Measurements from ENCODE around the gene UNC13C.

The UNC13C gene

DNA sequence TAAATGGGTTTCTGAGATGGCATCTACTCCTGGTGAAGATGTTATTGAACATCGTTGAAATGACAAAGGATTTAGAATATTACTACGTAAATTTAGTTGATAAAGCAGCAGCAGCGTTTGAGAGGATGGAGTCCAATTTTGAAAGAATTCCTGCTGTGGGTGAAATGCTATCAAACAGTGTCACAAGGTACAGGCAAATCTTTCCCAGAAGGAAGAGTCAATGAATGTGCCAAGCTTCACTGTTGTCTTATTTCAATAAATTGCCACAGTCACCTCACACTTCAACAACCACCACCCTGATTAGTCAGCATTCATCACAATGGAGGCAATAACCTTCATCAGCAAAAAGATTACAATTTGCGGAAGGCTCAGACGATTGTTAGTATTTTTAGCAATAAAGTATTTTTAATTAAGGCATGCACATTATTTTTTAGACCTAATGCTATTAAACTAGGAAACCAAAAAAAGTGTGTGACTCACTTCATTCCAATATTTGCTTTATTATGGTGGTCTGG is 142.8 kb downstream of the UNC13C start:
- DNase-seq, result no peak

DNA sequence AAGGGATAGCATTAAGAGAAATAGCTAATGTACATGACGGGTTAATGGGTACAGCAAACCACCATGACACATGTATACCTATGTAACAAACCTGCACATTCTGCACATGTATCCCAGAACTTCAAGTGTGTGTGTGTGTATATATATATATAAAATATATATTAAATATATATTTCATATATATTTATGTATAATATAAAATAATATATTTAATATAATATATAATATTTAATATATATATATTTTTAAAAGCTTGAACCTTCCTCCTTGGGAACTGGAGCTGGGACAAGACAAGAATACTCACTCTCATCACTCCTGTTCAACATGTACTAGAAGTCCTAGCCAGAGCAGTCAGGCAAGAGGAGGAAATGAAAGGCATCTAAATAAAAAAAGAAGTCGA is 149.3 kb downstream of the UNC13C start:
- DNase-seq, result no peak

DNA sequence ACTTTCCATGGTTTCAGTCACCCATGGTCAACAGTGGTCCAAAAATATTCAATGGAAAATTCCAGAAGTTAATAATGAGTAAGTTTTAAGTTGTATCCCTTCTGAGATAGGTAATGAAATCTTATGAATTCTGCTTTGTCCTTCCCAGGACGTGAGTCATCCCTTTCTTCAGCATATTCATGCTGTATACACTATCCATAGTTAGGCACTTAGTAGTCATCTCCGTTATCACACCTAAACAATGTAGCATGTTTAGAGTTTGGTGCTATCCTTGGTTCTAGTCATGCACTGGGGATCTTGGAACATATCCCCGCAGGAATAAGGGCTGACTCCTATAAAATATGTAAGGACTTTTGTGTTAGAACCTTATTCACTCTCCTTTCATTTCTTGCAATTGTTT is 153.2 kb downstream of the UNC13C start:
- DNase-seq, result no peak

DNA sequence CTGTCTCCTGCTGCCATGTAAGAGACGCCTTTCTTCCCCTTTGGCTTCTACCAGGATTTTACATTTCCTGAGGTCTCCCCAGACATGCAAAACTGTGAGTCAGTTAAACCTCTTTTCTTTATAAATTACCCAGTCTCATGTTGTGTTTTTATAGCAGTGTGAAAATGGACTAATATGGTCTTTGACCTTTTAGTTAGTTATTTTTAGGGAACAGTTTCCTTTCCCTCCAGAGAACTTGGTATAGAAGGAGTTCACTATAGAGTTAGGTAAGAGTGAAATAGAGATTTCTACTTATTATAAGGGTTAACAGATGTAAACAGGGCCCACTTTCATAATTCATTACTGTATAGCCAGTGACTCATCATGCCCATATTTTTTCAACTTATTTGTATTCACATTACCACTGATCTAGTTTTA is 170.9 kb downstream of the UNC13C start:
- no peak for DNase-seq

DNA sequence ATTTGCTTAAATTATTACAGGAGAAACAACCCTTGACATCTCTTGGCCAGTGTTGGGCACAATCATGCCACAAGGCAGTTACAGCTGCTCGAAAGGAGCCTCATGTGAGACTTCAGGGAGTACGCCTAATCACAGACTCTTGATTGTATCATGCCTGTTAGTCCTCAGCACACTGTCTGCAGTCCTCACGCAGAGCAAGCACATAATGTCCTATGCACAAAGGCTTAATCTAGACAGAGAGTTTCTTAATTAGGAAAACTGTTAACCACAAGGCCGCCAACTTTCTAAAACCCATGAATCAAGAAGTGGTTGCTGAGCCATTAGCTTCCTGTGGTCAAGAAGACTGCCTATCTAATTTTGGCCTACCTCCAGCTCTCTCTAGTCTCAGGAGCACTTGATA is 172.0 kb downstream of the UNC13C start:
- no peak for DNase-seq

DNA sequence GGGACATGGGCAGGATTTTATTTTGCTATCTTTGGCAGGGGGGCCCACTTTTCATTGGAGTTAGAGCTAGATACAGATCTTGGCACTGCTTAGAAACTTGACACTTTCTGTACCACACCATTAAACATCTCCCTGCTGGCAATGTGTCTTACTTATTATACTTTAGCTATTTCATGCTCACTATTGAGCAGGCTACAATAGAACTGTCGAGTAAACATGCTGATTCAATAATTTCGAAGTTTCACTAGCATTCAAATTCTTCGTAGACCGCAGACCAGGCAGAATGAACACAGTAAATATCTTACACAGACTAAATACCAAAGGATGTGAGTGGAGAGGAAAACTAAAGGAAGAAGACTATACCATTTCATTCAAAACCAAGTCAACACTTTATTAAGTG is 180.8 kb downstream of the UNC13C start:
- no peak for DNase-seq

DNA sequence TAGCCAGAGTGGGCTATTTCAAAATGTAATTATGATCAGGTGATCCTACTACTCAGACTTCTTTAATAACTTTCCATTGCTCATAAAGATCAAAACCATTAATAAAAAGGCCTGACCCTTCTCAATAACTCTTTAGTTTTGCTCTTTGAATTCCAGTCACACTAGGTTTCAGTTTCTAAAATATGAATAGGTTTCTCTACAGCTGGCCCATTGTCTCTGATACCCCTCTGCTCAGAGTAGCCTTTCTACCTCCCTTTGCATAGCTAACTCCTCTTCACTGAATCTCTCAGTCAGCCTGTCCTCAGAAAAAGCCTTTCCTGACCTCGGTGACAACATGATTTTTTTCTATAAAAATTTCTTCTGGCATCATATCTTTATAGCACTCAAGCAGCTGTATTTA is 209.1 kb downstream of the UNC13C start:
- DNase-seq, result no peak

DNA sequence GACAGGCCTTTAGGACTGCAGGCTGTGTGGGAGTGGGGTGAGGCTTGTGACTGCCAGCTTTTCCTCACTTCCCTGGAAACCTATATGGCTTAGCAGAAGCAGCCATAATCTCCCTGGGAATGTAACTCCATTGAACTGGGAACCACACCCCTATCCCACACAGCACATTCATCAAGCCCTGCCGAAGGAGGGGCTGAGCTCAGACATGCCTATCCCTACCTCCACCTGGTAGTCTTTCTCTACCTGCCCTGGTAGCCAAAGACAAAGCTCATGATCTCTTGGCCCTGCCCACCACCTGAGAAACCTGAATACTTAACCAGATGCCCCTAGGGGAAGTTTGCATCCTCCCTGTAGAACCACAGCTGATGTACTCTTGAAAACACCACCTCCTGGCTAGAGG is 219.8 kb downstream of the UNC13C start:
- DNase-seq, result no peak

DNA sequence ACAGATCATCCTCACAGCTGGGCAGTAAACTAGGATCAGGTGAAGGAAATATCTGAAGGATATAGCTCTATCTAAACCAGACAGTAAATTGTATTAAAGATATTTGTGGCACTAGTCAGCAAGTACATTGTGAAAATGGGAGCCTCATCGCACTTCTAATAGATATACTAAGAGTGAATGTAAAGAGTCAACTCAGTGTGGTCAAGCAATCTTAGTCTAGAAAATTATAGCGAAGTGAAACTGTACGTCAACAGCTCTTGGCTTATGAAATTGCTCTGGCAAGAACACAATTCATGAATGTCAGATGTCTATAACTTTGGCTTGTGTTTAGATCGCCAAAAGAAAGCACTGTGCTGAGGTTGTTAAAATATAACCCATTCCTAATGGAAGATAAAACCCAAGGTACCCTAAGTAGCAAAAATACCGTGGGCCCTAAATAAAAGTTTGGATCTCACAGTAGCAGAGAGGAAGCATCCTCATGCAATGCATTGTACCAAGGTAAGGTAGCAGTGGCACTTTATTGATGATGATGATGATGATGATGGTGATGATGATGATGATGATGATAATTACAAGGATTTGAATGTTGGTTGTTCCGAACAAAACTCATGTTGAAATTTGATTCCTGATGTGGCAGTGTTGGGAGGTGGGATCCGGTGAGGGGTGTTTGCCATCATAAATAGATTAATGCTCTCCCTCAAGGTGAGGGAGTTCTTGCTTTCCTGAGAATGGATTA is 228.5 kb downstream of the UNC13C start:
- DNase-seq, result no peak

DNA sequence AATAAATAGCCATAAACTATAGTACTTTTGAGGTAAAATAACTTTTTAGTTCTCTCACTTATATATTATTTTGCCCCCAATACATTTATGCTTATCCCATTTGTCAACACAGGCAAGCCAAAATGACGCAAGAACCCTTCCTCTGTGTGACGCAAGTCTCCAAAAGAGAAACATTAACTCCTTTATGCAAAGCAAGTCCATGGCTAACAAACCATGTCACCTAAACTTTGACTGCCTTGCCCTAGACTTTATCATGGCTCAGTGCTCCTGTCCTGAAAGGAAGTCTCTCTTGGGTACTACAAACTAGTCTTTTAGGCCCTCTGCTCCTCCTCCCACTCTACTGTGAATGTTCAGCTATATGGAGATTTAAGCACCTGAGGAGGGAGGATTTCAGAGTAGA is 230.5 kb downstream of the UNC13C start:
- DNase-seq, result no peak

DNA sequence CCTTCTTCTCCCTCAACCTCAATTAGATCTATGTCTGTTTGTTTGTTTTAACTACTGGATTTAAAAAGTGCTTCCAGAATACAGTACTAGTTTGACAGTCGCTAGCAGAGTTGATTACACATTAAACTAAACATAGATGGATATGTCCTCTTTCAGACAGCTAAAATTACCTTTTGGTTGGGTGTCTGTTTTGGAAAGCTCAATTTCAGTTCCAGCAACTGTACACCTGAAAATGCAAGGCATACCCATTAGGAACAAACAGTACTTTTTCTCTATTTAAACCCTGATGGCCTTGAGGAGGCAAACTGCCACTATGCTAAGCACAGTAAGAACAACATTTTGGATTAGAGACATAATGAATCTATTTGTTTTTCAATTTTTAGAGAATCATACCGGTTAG is 234.4 kb downstream of the UNC13C start:
- no peak for DNase-seq

DNA sequence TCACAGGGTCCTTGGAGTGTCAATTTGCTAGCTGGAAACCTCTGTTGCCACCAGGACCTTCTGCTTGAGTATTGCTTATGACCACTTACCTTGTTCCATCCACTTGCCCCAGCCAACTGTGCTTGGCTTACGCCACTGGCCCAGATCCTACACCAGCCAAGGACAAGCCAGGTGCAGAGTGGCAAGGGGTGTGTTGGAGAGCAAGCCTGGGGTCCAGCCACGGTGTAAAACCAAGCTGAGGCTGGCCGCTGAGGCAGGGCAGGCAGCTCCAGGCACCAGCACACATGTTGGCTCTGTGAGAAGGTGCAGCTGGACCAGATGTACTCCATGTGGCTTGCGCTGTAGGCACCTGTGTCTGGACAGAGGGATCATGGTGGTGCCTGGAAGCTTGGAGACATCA is 248.2 kb downstream of the UNC13C start:
- DNase-seq, result no peak

DNA sequence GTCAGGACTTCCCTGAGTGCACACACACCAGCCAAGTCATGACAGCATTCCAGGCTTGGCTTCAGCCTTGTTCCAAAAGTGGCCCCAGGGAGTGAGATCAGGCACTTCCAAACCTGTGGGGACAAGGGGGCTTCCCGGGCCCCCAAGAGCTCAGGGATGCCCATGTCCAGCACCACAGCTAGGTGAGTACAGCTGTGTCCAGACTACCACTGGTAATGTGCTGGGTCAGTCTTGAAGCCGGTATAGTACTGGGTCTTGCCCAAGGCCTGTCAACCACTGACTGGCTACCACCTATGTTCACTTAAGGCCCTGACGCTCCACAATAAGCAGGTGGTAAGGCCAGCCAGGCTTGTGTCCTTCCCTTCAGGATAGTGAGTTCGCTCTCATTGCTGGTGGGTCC is 249.3 kb downstream of the UNC13C start:
- no peak for DNase-seq

DNA sequence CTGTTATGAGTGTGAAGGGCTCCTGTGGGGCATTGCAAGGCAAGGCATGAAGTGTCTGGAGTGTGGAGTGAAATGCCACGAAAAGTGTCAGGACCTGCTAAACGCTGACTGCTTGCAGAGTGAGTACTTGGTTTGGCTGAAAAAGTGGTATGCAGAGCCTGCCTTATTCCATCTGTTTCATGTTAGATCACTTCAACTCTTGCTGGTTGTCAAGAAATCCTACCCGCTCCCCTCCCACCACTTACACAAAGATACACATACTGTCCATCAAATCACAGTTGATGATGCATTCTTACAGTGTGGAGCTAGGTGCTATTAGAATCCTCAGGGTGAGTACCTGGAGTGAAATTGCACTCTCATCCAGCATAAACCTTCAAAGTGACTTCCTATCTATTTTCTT is 272.1 kb downstream of the UNC13C start:
- no peak for DNase-seq

DNA sequence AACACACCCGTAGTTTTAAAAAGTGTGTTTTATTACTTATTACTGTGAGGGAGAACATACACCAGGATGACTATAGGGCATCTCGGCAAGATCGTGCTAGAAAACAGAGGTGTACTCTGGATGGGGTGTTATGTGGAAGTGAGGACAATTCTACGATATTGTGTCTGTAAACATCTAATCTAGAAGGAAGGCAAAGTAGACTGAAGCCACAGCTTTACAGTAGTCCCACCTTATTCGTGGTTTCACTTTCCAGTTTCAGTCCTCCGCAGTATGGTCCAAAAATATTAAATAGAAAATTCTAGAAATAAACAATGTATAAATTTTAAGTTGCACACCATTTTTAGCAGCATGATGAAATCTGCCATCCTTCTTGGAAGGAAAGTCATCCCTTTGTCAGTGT is 277.9 kb downstream of the UNC13C start:
- no peak for DNase-seq

DNA sequence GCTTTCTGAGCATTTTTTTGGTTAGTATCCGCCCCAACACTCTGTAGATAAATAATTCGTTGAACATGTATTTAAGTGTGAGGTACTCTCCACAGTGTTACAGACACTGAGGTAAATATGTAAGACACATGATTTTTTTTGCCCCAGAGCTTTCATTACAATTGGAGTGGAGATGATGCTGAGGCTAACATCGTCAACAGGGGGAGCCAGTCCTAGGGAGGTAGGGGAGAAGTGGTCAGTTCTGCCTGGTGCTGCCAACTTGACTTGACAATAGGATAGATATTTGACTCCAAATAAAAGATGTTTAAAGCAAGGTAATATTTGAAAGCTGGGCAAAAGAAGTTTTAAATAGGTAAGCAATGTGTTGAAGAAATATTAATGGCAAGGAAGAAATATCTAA is 295.7 kb downstream of the UNC13C start:
- DNase-seq, result no peak

DNA sequence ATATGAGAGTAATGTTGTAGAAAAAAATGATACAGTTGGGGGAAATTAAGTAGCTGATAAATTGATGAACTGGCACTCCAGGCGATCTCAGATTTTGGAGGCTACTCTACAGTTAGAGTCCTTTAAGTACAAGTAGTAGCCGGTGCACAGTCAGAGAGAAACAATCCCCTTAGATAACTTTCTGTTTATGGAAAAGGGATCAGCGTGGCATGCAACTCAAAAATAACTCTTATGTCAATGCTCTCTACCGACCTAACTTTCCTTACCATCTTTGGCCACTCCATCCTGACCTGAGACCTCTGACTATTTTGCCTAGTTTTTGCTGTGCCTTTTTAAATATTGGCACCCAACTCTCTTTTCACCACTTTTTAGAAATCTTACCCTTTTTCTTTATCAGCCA is 299.6 kb downstream of the UNC13C start:
- no peak for DNase-seq

DNA sequence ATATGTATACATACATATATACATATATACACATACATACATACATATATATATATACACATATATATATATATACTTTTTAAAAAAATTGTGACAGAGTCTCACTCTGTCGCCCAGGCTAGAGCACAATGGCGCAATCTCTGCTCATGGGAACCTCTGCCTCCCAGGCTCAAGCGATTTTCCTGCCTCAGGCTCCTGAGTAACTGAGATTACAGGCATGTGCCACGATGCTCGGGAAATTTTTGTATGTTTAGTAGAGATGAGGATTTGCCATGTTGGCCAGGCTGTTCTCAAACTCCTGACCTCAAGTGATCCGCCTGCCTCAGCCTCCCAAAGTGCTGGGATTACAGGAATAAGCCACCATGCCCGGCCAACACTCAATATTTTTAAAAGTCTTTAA is 302.5 kb downstream of the UNC13C start:
- no peak for DNase-seq

DNA sequence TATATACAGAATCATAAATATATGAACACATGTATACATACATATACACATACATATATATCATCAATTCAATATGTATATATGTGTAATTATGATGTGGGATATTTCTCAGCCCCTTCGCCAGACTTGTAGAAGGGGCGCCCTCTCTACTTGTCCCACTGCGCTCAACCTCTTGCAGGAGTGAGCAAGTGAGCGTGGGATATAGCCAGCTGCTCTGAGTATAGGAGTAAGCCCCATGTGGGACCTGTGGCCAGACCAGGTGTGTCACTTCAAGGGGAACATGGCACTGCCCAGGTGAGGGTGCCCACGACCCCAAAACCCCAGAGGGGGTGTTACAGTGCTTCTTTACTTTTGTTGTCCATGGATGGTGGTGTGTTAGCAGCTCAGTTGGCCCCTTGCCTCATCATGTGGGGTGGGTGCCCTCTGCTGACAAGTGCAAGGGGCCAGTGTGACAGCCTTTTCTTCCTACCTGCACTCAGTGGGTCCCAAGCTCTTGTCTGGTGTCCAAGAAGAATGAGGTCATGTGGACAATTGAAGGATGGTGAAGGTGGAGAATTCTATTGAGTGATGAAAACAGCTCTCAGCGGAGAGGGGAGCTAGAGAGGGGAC is 304.1 kb downstream of the UNC13C start:
- DNase-seq, result no peak

DNA sequence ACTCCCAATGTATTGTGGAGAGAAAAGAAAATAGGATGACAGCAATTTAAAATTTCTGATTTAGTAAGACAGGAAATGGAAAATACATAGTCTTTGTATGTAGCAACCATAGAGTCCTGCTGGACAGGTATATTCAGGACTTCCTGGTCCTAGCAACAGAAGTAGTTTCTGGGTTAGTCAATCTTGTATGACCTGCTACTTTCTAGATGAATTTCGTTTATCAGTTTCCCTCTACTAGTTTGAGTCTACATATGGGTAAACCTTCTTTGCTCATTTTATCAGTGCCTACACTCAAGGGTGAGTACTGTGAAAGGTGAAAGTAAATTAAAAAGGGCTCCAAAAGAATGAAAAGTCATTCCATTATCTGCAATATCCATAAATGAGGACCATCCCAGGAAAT is 309.8 kb downstream of the UNC13C start:
- DNase-seq, result no peak

DNA sequence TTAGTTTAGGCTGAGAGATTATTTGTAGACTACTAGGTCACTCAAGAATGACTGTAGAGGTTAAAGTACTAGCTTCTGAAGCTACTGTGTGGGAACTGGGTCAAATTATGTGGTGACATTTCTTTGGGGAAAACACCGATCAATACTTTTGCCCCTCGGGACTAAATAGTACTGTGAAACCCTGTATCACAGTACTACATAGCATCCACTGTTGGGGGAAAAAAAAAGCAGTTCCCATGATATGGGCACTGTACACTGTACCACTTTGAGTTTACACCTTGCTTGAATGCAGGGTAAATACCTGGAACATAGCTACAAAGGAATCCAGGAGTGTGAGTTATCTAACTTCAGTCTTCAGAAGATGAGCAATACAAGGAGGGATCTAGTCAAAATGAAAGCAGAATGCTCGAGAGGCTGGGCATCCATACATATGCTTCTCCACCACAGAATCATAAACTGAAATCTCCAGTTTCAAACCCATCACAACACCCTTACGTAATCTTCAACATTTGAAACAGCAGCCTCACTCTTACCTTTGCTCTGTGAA is 311.4 kb downstream of the UNC13C start:
- DNase-seq, result no peak

DNA sequence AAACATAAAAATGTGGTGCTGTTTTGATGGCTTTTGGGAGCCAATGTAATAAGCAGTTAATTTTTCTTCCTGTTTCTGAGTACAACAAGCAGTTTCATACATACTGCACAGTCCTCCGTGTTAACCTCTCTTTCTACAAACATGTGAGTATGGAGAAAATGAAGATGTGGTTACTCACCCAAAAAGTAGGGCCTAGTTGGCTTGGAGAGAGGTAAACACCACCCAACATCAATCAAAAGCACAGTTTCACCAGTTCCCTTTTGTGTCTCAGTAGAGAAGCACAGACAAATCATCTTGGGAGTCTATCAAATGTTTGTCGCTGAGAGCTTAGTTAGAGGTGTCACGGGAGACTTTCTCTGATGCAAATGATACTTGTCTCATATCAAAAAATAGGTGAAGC is 320.2 kb downstream of the UNC13C start:
- DNase-seq, result no peak

DNA sequence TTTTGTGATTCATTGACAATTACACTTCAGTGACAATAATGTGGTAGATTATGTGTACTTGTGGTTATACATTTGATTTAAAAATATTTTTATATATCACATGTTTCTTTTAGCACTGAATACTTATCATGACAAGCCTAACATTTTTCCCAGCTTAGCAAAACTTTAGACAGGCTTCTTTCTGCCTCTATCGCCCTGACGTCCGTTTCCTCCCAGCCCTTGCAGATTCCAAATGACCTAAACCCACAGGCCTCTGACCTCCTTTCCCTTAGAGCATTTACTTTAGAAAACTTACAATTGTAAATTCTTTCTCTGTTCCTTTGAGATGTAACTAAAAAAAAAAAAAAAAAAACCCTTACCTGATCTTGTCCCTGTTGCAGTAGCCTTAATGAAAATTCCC is 326.1 kb downstream of the UNC13C start:
- no peak for DNase-seq

DNA sequence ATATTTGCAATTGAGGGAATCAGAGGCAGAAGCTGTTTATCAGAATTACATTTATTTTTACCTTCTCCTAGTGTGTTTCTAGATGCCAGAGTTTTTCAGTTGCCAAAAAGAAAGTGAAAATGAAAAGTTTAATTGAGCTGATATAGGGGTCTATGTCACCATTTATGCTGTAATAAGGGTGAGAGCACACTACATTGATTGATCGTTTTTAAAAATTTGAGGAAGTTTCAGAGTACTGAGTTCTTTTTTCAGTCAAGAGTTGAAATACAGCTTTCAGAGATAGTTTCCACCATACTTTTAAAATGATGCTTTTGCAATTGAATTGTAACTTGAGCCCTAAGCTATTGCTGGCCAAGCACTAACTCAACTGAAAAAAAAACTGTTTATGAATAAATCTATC is 326.9 kb downstream of the UNC13C start:
- DNase-seq, result no peak
